GM12878 (cell line): Measurements from ENCODE around the gene ELMO2. TPM values are rescaled to one million over a fixed set of nuclear protein-coding genes. Genes with fewer than 3 reads are reported as not detected.

ENCODE experiments used
- ATAC-seq: fragments of 200-7000 bp; cut with Tn5 transposase; 3 replicates; pipeline ENCODE4 v1.9.1; 2020; ENCODE audit warnings: mild to moderate bottlenecking, moderate library complexity
- BruUV-seq: library from RNA; stranded (reverse); fragments of 400-500 nt; replicated peaks from 2 replicates; lab custom pipeline; 2021; lab: Mats Ljungman, UMichigan
- CTCF ChIA-PET: fragments of 300-600 bp; sonication (Branson Sonifier 250); formaldehyde crosslinking; extraction: SDS; loops from one replicate; lab custom pipeline; 2021; ENCODE audit warnings: inconsistent platforms; lab: Yijun Ruan, JAX
- POLR2A ChIA-PET: fragments of 350-600 bp; formaldehyde crosslinking; extraction: SDS; loops from one replicate; lab custom pipeline; 2021; ENCODE audit warnings: inconsistent platforms; lab: Charles Lee
- RAD21 ChIA-PET: fragments of 300-600 bp; sonication (Branson Sonifier 250); formaldehyde crosslinking; loops from one replicate; lab custom pipeline; 2023; ENCODE audit warnings: antibody characterized with exemption; ENCODE audit not compliant: unreplicated experiment; lab: Charles Lee
- SMC1A ChIA-PET: fragments of 300-600 bp; sonication (Branson Sonifier 250); formaldehyde crosslinking; loops from one replicate; lab custom pipeline; 2023; ENCODE audit not compliant: unreplicated experiment, uncharacterized antibody; lab: Charles Lee
- DNase-seq: peaks from one replicate; pipeline ENCODE4 v3.0.0-alpha.2; 2011; ENCODE audit warnings: low read depth, low spot score
- FAIRE-seq: peaks from 3 replicates; lab custom pipeline; 2011; peaks lifted over from hg19 to GRCh38; lab: Jason Lieb, UNC
- H2AFZ ChIP-seq: 2 replicates; pipeline ENCODE4 v1.6.0; 2011; ENCODE audit warnings: low read depth, low read length, control low read depth; ENCODE audit not compliant: control insufficient read depth
- H3K27ac ChIP-seq: 2 replicates; pipeline ENCODE4 v1.5.1; 2011; ENCODE audit warnings: control low read depth; ENCODE audit not compliant: control insufficient read depth, insufficient read depth
- H3K27me3 ChIP-seq, 2 experiments: replicated peaks in 1 of 2; 2 replicates each; pipeline versions ENCODE4 v1.6.0 to v1.6.1; 2011; ENCODE audit warnings: low read length in 1 of 2; ENCODE audit not compliant: control insufficient read depth in 2 of 2, insufficient read depth in 2 of 2
- H3K36me3 ChIP-seq, 2 experiments: 2 replicates each; pipeline ENCODE4 v1.5.1; 2011; ENCODE audit warnings: low read length in 1 of 2; ENCODE audit not compliant: control insufficient read depth in 2 of 2, insufficient read depth in 2 of 2
- H3K4me1 ChIP-seq: 2 replicates; pipeline ENCODE4 v1.6.1; 2011; ENCODE audit warnings: mild to moderate bottlenecking, low read length, moderate library complexity, mixed read lengths; ENCODE audit not compliant: control insufficient read depth, insufficient read depth
- H3K4me2 ChIP-seq: 2 replicates; pipeline ENCODE4 v1.6.0; 2011; ENCODE audit warnings: control low read depth; ENCODE audit not compliant: control insufficient read depth, insufficient read depth
- H3K4me3 ChIP-seq: fragments of 200-600 bp; sonication (generic); 2 replicates; pipeline ENCODE4 v1.5.1; 2016
- H3K79me2 ChIP-seq: 2 replicates; pipeline ENCODE4 v1.6.0; 2011; ENCODE audit warnings: low read length; ENCODE audit not compliant: control insufficient read depth, insufficient read depth
- H3K9ac ChIP-seq: 2 replicates; pipeline ENCODE4 v1.8.0; 2011; ENCODE audit warnings: low read length, control low read depth, mixed read lengths; ENCODE audit not compliant: control insufficient read depth, insufficient read depth
- H3K9me3 ChIP-seq: replicated peaks from 3 replicates; pipeline ENCODE4 v1.5.1; 2011; ENCODE audit warnings: mild to moderate bottlenecking, low read length; ENCODE audit not compliant: control insufficient read depth, insufficient read depth
- H4K20me1 ChIP-seq: 2 replicates; pipeline ENCODE4 v1.6.0; 2011; ENCODE audit not compliant: control insufficient read depth, insufficient read depth
- BHLHE40 ChIP-seq, 2 experiments: fragments of 450-650 bp in 1 of 2; IDR thresholded peaks; 2 replicates each; pipeline ENCODE4 v1.6.1; 2011 to 2017; ENCODE audit warnings: low read depth in 2 of 2, borderline replicate concordance in 1 of 2, improper control_type of control experiment in 1 of 2, low read length in 1 of 2, mild to moderate bottlenecking in 1 of 2
- CTCF ChIP-seq, 3 experiments: IDR thresholded peaks in 2 of 3; conservative IDR thresholded peaks in 1 of 3; 2 replicates each; pipeline ENCODE4 v1.5.1; 2011; ENCODE audit warnings: low read depth in 3 of 3, low read length in 3 of 3, mild to moderate bottlenecking in 3 of 3, control low read depth in 2 of 3, moderate library complexity in 2 of 3, inconsistent platforms in 1 of 3, mixed read lengths in 1 of 3; ENCODE audit not compliant: control insufficient read depth in 2 of 3, insufficient read depth in 1 of 3; ENCODE audit errors: extremely low read depth in 1 of 3
- CUX1 ChIP-seq: IDR thresholded peaks from 2 replicates; pipeline ENCODE4 v1.6.1; 2012; ENCODE audit warnings: improper control_type of control experiment, low read depth, low read length; ENCODE audit not compliant: insufficient replicate concordance
- IKZF1 ChIP-seq: fragments of 450-650 bp; conservative IDR thresholded peaks from 2 replicates; pipeline ENCODE4 v1.6.1; 2017; ENCODE audit warnings: antibody characterized with exemption, mild to moderate bottlenecking
- POLR2A ChIP-seq: IDR thresholded peaks from 2 replicates; pipeline ENCODE4 v1.6.1; 2011; ENCODE audit warnings: low read depth, mild to moderate bottlenecking, low read length
- RAD21 ChIP-seq: IDR thresholded peaks from 2 replicates; pipeline ENCODE4 v1.6.1; 2011; ENCODE audit warnings: mild to moderate bottlenecking, low read depth, low read length, moderate library complexity; ENCODE audit not compliant: insufficient read depth
- RB1 ChIP-seq: fragments of 450-650 bp; formaldehyde crosslinking; IDR thresholded peaks from 2 replicates; pipeline ENCODE4 v1.6.1; 2017; ENCODE audit warnings: mild to moderate bottlenecking, borderline replicate concordance
- SMC3 ChIP-seq: IDR thresholded peaks from 2 replicates; pipeline ENCODE4 v1.6.1; 2011; ENCODE audit warnings: low read length, improper control_type of control experiment, borderline replicate concordance
- TCF12 ChIP-seq: IDR thresholded peaks from 2 replicates; pipeline ENCODE4 v1.6.1; 2011; ENCODE audit warnings: low read depth, mild to moderate bottlenecking, low read length
- ZNF217 ChIP-seq: fragments of 450-650 bp; IDR thresholded peaks from 2 replicates; pipeline ENCODE4 v1.6.1; 2017; ENCODE audit warnings: antibody characterized with exemption, mild to moderate bottlenecking
- WGBS: methylation state at CpG from one replicate; pipeline ENCODE4 v1.1.6; 2016; ENCODE audit warnings: low lambda C conversion rate; ENCODE audit not compliant: insufficient replicate concordance, insufficient coverage; ENCODE audit errors: missing lambda C conversion rate; 5-methylcytosine and 5-hydroxymethylcytosine counted together
- in situ Hi-C: fragments of 300-500 bp; cut with MboI; formaldehyde crosslinking; loops from 9 replicates; pipeline ENCODE4 v1.14.3; 2018; ENCODE audit warnings: mixed read lengths
- intact Hi-C: fragments of 100-400 bp; cut with micrococcal nuclease; formaldehyde crosslinking; loops from one replicate; pipeline ENCODE4 v1.14.2; 2022; ENCODE audit not compliant: unreplicated experiment
- polyA plus RNA-seq, 11 experiments: library from polyadenylated mRNA; depleted of rRNA in 4 of 11; unstranded in 6 of 11; stranded (reverse) in 5 of 11; fragments of >200 nt; fragmentation: Nextera tagmentation in 4 of 11; fragmentation: Illumina TruSeq in 1 of 11; extraction: Ambion mirVana in 4 of 11; extraction: Trizol in 1 of 11; gene quantifications; 1 replicate in 1 of 11; 2 replicates in 10 of 11; pipeline versions ENCODE4 v1.2.1 to v1.2.3, GENCODE V29; 2011 to 2016; ENCODE audit warnings: inconsistent platforms in 2 of 11, missing spikeins in 2 of 11, low read depth in 1 of 11
- total RNA-seq, 4 experiments: library from RNA; depleted of rRNA in 3 of 4; stranded (reverse); fragments of >200 nt in 3 of 4; fragmentation: Illumina TruSeq in 1 of 4; extraction: Trizol in 1 of 4; gene quantifications; 2 replicates each; pipeline versions ENCODE4 v1.2.1 to v1.2.3, GENCODE V29; 2013 to 2021

The ELMO2 gene
- total and polyA plus RNA-seq, 10 of the 15 experiments (the other 5 are each of a cell fraction or from before 2014, with no cell fraction given), result 14.2 to 40.2 (median 37.6) TPM

- no peaks in the 10 kb centered on the region for H3K27me3 ChIP-seq
- TSS peak; percentile 16 for BruUV-seq
- no peak for FAIRE-seq
- H3K9me3 ChIP-seq, result no peaks in the 10 kb centered on the region
- TF ChIP-seq IKZF1 (0 out of 2 replicates have a peak, but pooled peaks have one; percentile 16), TCF12 (0 out of 2 replicates have a peak, but pooled peaks have one; percentile 23), RAD21 (peak; percentile 67), RB1 (peak; percentile 33; the same call in 1 of the 2 replicates), SMC3 (peak; percentile 51; the same call in 1 of the 2 replicates), BHLHE40 (IDR thresholded peaks at IDR 0.05; ENCODE audit: borderline replicate concordance in 1 of 2, low read depth in 2 of 2, low read length in 1 of 2) (peak in 1 of 2 experiments; percentile 80; a peak in 3 of 4 replicates), CTCF (IDR thresholded peaks at IDR 0.05 in 2 of 3, conservative IDR thresholded peaks at IDR 0.05 in 1 of 3; ENCODE audit: control insufficient read depth in 2 of 3, extremely low read depth in 1 of 3, insufficient read depth in 1 of 3, low read depth in 3 of 3, low read length in 3 of 3) (peak; percentile 74 to 83 (median 82)), ZNF217 (no peak), CUX1 (no peak), POLR2A (peak; percentile 18; the same call in 1 of the 2 replicates)
- ChIA-PET SMC1A (interaction anchor here (1.0 to 3.1 kb wide), 13 partner anchors 10 to 327 kb away, joined by 3 to 14 read pairs (median 5); no protein-coding TSS in a partner anchor), CTCF (interaction anchor here (0.6 to 4.1 kb wide), 37 partner anchors 9 to 379 kb away, joined by 3 to 56 read pairs (median 4); no protein-coding TSS in a partner anchor), RAD21 (interaction anchor here (0.6 to 2.8 kb wide), 18 partner anchors 10 to 379 kb away, joined by 3 to 15 read pairs (median 4); partner anchors contain the start of gene ELMO2), POLR2A (interaction anchor here (1.7 to 3.6 kb wide), 4 partner anchors 10 to 58 kb away, joined by 4 to 24 read pairs (median 10); partner anchors contain the start of gene ELMO2)
- no peak for DNase-seq
- H3K36me3 ChIP-seq, result peaks cover 0 to 2% of the 10 kb centered on the region in 2 experiments; a peak in 2 of 4 replicates
- peak overlapping the region; percentile 91 for H3K27ac ChIP-seq
- peak; percentile 28 for ATAC-seq
- no peaks in the 10 kb centered on the region for H3K79me2 ChIP-seq
- 50% methylated on average over 12 of the region's 12 CpGs for WGBS
- H3K4me2 ChIP-seq, result peak overlapping the region; percentile 73
- H3K4me1 ChIP-seq, result peaks cover 33% of the 10 kb centered on the region
- intact Hi-C loops, result loop anchor here (1.0 to 2.0 kb wide), 2 partner anchors 42 to 334 kb away; no protein-coding TSS in a partner anchor
- in situ Hi-C loops, result no loop called here
- H4K20me1 ChIP-seq, result no peaks in the 10 kb centered on the region
- H3K9ac ChIP-seq, result peak overlapping the region; percentile 39; the same call in 1 of the 2 replicates
- no peak overlapping the region for H2AFZ ChIP-seq
- peak overlapping the region; percentile 48; the same call in 1 of the 2 replicates for H3K4me3 ChIP-seq
Observed at GRCh38 chr20:46349035-46349741, 57.2 kb downstream of the ELMO2 start.
